Right ventricle myocardium inferior (tissue), 1 donor: ENCODE results near the gene OR51D1. TPM values are rescaled to one million over a fixed set of nuclear protein-coding genes. Genes with fewer than 3 reads are reported as not detected.
A peak's percentile ranks its signal among the peaks of the same experiment; 100 is the strongest.

Experiments used
- ATAC-seq: fragments of 200-7000 bp; cut with Tn5 transposase; one replicate; pipeline ENCODE4 v1.9.1; 2020; ENCODE audit warnings: mild to moderate bottlenecking, moderate library complexity
- DNase-seq: peaks from one replicate; pipeline ENCODE4 v3.0.0; 2021; ENCODE audit errors: missing footprints
- intact Hi-C: fragments of 100-400 bp; cut with DNase I; formaldehyde crosslinking; loops from one replicate; pipeline ENCODE4 v1.11.0; 2022
- total RNA-seq: library from RNA; stranded (reverse); fragmentation: NEBNext Ultra II Directional; extraction: Animal tissue kit (Norgen Biotek cat#: 25700); gene quantifications from one replicate; pipeline ENCODE4 v1.2.1, GENCODE V29; 2021
- donor health status: DM: no; HTN: yes; CAD: no; lungs with severe emphysema.

OR51D1 gene
- total RNA-seq, 1 donor from 2014 or later, result not detected

GRCh38 chr11:4642043-4642442, 4.8 kb downstream of the OR51D1 start:
- intact Hi-C loops, result no loop called here
- no peak for ATAC-seq
- DNase-seq, result no peak

- ATAC-seq, result peak; percentile 45
- intact Hi-C loops, result no loop called here
- DNase-seq, result no peak
These were observed 5.8 kb downstream of the OR51D1 start for GRCh38 chr11:4643076-4643475.

GRCh38 chr11:4643682-4644081, 6.4 kb downstream of the OR51D1 start, which contains the start of gene OR51E1:
TSS of gene OR51E1 (plus strand) at chr11:4643982. CDS start at chr11:4652527, 8,545 bp downstream.
- no peak for ATAC-seq
- intact Hi-C loops, result no loop called here
- DNase-seq, result no peak

- intact Hi-C loops, result no loop called here
- DNase-seq, result no peak
- ATAC-seq, result no peak
These were observed 7.0 kb downstream of the OR51D1 start for GRCh38 chr11:4644233-4644632.

GRCh38 chr11:4645974-4646373, 8.7 kb downstream of the OR51D1 start:
- intact Hi-C loops, result no loop called here
- peak; percentile 87 for ATAC-seq
- peak; percentile 57 for DNase-seq

GRCh38 chr11:4647766-4648165, 10.5 kb downstream of the OR51D1 start:
- no peak for DNase-seq
- peak; percentile 26 for ATAC-seq
- intact Hi-C loops, result no loop called here

GRCh38 chr11:4654635-4655369, 17.5 kb downstream of the OR51D1 start:
- no peak for ATAC-seq
- intact Hi-C loops, result no loop called here

GRCh38 chr11:4658629-4659445, 21.6 kb downstream of the OR51D1 start:
- ATAC-seq, result no peak
- intact Hi-C loops, result no loop called here

More at GRCh38 chr11:4654635-4655369, 17.5 kb downstream of the OR51D1 start:
- DNase-seq, result no peak

GRCh38 chr11:4662876-4663275, 25.6 kb downstream of the OR51D1 start:
- intact Hi-C loops, result no loop called here

More at GRCh38 chr11:4658629-4659445, 21.6 kb downstream of the OR51D1 start:
- no peak for DNase-seq

GRCh38 chr11:4664183-4664582, 26.9 kb downstream of the OR51D1 start:
- intact Hi-C loops, result no loop called here
- no peak for ATAC-seq
- DNase-seq, result no peak

More at GRCh38 chr11:4662876-4663275, 25.6 kb downstream of the OR51D1 start:
- ATAC-seq, result no peak
- no peak for DNase-seq

GRCh38 chr11:4664786-4665185, 27.5 kb downstream of the OR51D1 start:
- no peak for ATAC-seq
- DNase-seq, result no peak
- intact Hi-C loops, result no loop called here

GRCh38 chr11:4665424-4665823, 28.1 kb downstream of the OR51D1 start:
- DNase-seq (no peak), ATAC-seq (no peak)
- intact Hi-C loops, result no loop called here

- intact Hi-C loops, result no loop called here
- ATAC-seq, result no peak
- DNase-seq, result no peak
These were observed 34.5 kb downstream of the OR51D1 start for GRCh38 chr11:4671741-4672140.

GRCh38 chr11:4672470-4672869, 35.2 kb downstream of the OR51D1 start:
- intact Hi-C loops, result no loop called here
- ATAC-seq (no peak), DNase-seq (no peak)

- intact Hi-C loops, result no loop called here
- no peak for DNase-seq
- ATAC-seq, result no peak
These were observed 36.5 kb downstream of the OR51D1 start for GRCh38 chr11:4673781-4674180.

GRCh38 chr11:4677948-4678347, 40.7 kb downstream of the OR51D1 start:
- intact Hi-C loops, result no loop called here
- DNase-seq (no peak), ATAC-seq (no peak)

- intact Hi-C loops, result no loop called here
- DNase-seq, result no peak
- ATAC-seq, result no peak
These were observed 43.1 kb downstream of the OR51D1 start for GRCh38 chr11:4680341-4680740.

- DNase-seq, result no peak
- intact Hi-C loops, result no loop called here
- ATAC-seq, result no peak
These were observed 45.5 kb downstream of the OR51D1 start for GRCh38 chr11:4682623-4683419.

GRCh38 chr11:4684631-4685285, 47.5 kb downstream of the OR51D1 start:
- intact Hi-C loops, result no loop called here
- DNase-seq, result no peak
- no peak for ATAC-seq
